Activated gamma-delta T cell treated with anti-CD3 and anti-CD28 coated beads, Interleukin-2, amount 50 U/mL, for 16 hours (primary cell): ENCODE data around the gene KRTAP10-10.
"Not testable (repeated sequence)": the region's sequence is repeated elsewhere in the genome, so short reads cannot be mapped to it uniquely, and the experiment has no call there.

Experiments used
- DNase-seq: peaks from one replicate; pipeline ENCODE4 v3.0.0-alpha.2; 2020; ENCODE audit warnings: low read depth

The KRTAP10-10 gene

GRCh38 chr21:44684077-44684476 lies 46.9 kb downstream of the KRTAP10-10 start:
- DNase-seq = no peak

GRCh38 chr21:44684483-44684882 lies 47.3 kb downstream of the KRTAP10-10 start:
- no peak for DNase-seq

GRCh38 chr21:44685050-44685449 lies 47.9 kb downstream of the KRTAP10-10 start:
- DNase-seq = not testable (repeated sequence)

GRCh38 chr21:44686000-44686781 lies 49.0 kb downstream of the KRTAP10-10 start:
- DNase-seq = no peak

GRCh38 chr21:44686843-44687561 lies 49.8 kb downstream of the KRTAP10-10 start:
- DNase-seq = no peak

GRCh38 chr21:44687671-44688070 lies 50.5 kb downstream of the KRTAP10-10 start:
- DNase-seq = no peak
